Left lung (tissue), 10 donors: ENCODE results near the gene PGC. TPM values are rescaled to one million over a fixed set of nuclear protein-coding genes. Genes with fewer than 3 reads are reported as not detected.

Experiments used
- ATAC-seq: fragments of 200-7000 bp; cut with Tn5 transposase; one replicate; pipeline ENCODE4 v1.9.1; 2020; ENCODE audit warnings: moderate library complexity
- DNase-seq, 4 donors: peaks; one replicate each; pipeline ENCODE4 v3.0.0-alpha.2; 2013 to 2020
- H3K27ac ChIP-seq, 2 donors: fragments of 200-600 bp; sonication (generic) in 1 of 2; one replicate each; pipeline versions ENCODE4 v1.5.0 to v1.8.0; 2020 to 2021
- H3K27me3 ChIP-seq, 2 donors: fragments of 200-600 bp; sonication (generic) in 1 of 2; one replicate each; pipeline versions ENCODE4 v1.5.0 to v1.8.0; 2020 to 2021
- H3K36me3 ChIP-seq, 2 donors: fragments of 200-600 bp; sonication (generic) in 1 of 2; one replicate each; pipeline versions ENCODE4 v1.5.0 to v1.8.0; 2020 to 2021
- H3K4me1 ChIP-seq, 2 donors: fragments of 200-600 bp; one replicate each; pipeline ENCODE4 v1.8.0; 2021
- H3K4me3 ChIP-seq, 2 donors: fragments of 200-600 bp; sonication (generic) in 1 of 2; one replicate each; pipeline versions ENCODE4 v1.5.0 to v1.8.0; 2020 to 2021; ENCODE audit warnings: mild to moderate bottlenecking in 1 of 2
- H3K9me3 ChIP-seq, 2 donors: fragments of 200-600 bp; sonication (generic) in 1 of 2; one replicate each; pipeline versions ENCODE4 v1.5.0 to v1.8.0; 2020 to 2021
- CTCF ChIP-seq, 2 donors: fragments of 200-600 bp; sonication (generic) in 1 of 2; IDR thresholded peaks; one replicate each; pipeline versions ENCODE4 v1.5.0 to v1.8.0; 2021; ENCODE audit warnings: antibody characterized with exemption in 2 of 2
- intact Hi-C, 2 donors: fragments of 100-400 bp; cut with DNase I; formaldehyde crosslinking; loops; one replicate each; pipeline versions ENCODE4 v1.11.2 to v1.14.2; 2022
- polyA plus RNA-seq, 6 donors: library from polyadenylated mRNA; unstranded; fragments of 120-200 nt; gene quantifications; one replicate each; pipeline ENCODE4 v1.2.1, GENCODE V29; 2013; ENCODE audit not compliant: insufficient read length in 6 of 6
- total RNA-seq, 2 donors: library from RNA; stranded (reverse); fragmentation: NEBNext Ultra II Directional; extraction: Animal tissue kit (Norgen Biotek cat#: 25700); gene quantifications; one replicate each; pipeline ENCODE4 v1.2.1, GENCODE V29; 2021
- donor health status: DM: no; HTN: yes; CAD: no.
- donor health status: DM: no; HTN: no; CAD: no.

PGC gene
- total and polyA plus RNA-seq, 8 donors, result 5.4 to 266 (median 8.2) TPM

- DNase-seq (no peak), ATAC-seq (no peak)
Measured at GRCh38 chr6:41702089-41702745, 45.0 kb downstream of the PGC start.

GRCh38 chr6:41700463-41701347, 46.5 kb downstream of the PGC start:
- no peaks in the 10 kb centered on the region for H3K27me3 ChIP-seq
- H3K36me3 ChIP-seq, result peaks cover 0 to 23% of the 10 kb centered on the region in 2 donors
- no peak for TF ChIP-seq CTCF (IDR thresholded peaks at IDR 0.05)
- no peaks in the 10 kb centered on the region for H3K9me3 ChIP-seq
- H3K4me3 ChIP-seq, result no peak overlapping the region
- intact Hi-C loops, result no loop called here
- ATAC-seq (no peak), DNase-seq (peak in 1 of 4 donors; percentile 67)
- H3K4me1 ChIP-seq, result peaks cover 3 to 18% of the 10 kb centered on the region in 2 donors
- H3K27ac ChIP-seq, result peak overlapping the region in 1 of 2 donors; percentile 5

More at GRCh38 chr6:41702089-41702745, 45.0 kb downstream of the PGC start:
- Histone ChIP-seq H3K27me3 (no peaks in the 10 kb centered on the region), H3K27ac (no peak overlapping the region), H3K4me3 (no peak overlapping the region), H3K36me3 (peaks cover 0 to 23% of the 10 kb centered on the region in 2 donors), H3K4me1 (peaks cover 19 to 33% of the 10 kb centered on the region in 2 donors), H3K9me3 (no peaks in the 10 kb centered on the region)
- intact Hi-C loops, result no loop called here
- no peak for TF ChIP-seq CTCF (IDR thresholded peaks at IDR 0.05)

- no peak for ATAC-seq
- no peak for DNase-seq
- H3K4me1 ChIP-seq, result peaks cover 0 to 2% of the 10 kb centered on the region in 2 donors
- H3K4me3 ChIP-seq, result no peak overlapping the region
- H3K27ac ChIP-seq, result no peak overlapping the region
- H3K27me3 ChIP-seq, result no peaks in the 10 kb centered on the region
- H3K9me3 ChIP-seq, result no peaks in the 10 kb centered on the region
- intact Hi-C loops, result no loop called here
- peaks cover 0 to 23% of the 10 kb centered on the region in 2 donors for H3K36me3 ChIP-seq
- no peak for TF ChIP-seq CTCF (IDR thresholded peaks at IDR 0.05)
Measured at GRCh38 chr6:41699063-41699462, 48.1 kb downstream of the PGC start.

- H3K4me3 ChIP-seq, result no peak overlapping the region
- DNase-seq, result no peak
- ATAC-seq, result peak; percentile 12
- no peak for TF ChIP-seq CTCF (IDR thresholded peaks at IDR 0.05)
- H3K4me1 ChIP-seq, result peaks cover 0 to 3% of the 10 kb centered on the region in 2 donors
- no peaks in the 10 kb centered on the region for H3K9me3 ChIP-seq
- H3K27ac ChIP-seq, result no peak overlapping the region
- intact Hi-C loops, result no loop called here
- H3K36me3 ChIP-seq, result peaks cover 0 to 22% of the 10 kb centered on the region in 2 donors
- H3K27me3 ChIP-seq, result no peaks in the 10 kb centered on the region
Measured at GRCh38 chr6:41697861-41698781, 49.1 kb downstream of the PGC start.
